GM10266 (cell line): Measurements from ENCODE around the gene UPK3B.
"Not testable (repeated sequence)": the region's sequence is repeated elsewhere in the genome, so short reads cannot be mapped to it uniquely, and the experiment has no call there.

ENCODE experiments used
- DNase-seq: peaks from one replicate; pipeline ENCODE4 v3.0.0; 2012; ENCODE audit errors: extremely low spot score
- TF ChIP-seq, protein P1 (sequence below): IDR thresholded peaks from 2 replicates; pipeline ENCODE4 v1.5.1; 2012; ENCODE audit warnings: mild to moderate bottlenecking, low read depth; ENCODE audit not compliant: control insufficient read depth, insufficient read depth; ENCODE audit errors: missing control alignments

Gene UPK3B

DNA sequence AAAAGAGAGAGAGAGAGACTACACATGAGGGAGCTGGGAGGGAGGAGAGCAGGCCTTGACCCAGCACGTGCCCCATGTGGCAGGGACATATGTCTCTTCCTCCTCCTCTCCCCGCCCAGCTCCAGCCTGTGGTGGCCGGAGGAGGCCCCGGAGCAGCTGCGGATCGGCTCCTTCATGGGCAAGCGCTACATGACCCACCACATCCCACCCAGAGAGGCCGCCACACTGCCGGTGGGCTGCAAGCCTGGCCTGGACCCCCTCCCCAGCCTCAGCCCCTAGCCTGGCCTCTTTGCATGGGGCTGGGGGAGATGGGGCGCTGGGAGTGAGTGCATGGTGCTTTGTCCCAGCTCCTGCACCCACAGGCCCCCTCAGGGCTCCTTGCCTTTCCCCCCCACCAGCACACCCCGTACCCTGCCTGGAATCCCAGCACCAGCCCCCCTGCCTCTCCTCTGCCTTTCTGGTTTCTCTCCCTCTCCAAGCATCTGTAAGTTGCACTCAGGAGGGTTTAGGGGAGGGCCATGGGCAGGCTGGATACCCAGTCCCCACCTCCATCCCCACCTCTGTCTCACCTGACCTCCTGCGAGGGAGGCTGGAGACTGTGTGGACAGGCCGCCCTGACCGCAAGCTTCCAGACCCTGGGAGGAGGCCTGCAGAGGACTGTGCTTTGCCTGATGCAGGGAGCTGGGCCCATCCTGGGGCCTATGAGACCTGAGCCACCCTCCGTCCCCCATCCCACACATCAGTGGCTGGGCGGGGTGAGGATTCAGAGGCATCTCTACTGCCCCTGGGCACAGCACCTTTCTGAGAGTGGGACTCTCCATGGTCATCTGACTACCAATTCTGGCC is 4.8 kb downstream of the UPK3B start:
- DNase-seq: no peak
- TF ChIP-seq, protein P1, sequence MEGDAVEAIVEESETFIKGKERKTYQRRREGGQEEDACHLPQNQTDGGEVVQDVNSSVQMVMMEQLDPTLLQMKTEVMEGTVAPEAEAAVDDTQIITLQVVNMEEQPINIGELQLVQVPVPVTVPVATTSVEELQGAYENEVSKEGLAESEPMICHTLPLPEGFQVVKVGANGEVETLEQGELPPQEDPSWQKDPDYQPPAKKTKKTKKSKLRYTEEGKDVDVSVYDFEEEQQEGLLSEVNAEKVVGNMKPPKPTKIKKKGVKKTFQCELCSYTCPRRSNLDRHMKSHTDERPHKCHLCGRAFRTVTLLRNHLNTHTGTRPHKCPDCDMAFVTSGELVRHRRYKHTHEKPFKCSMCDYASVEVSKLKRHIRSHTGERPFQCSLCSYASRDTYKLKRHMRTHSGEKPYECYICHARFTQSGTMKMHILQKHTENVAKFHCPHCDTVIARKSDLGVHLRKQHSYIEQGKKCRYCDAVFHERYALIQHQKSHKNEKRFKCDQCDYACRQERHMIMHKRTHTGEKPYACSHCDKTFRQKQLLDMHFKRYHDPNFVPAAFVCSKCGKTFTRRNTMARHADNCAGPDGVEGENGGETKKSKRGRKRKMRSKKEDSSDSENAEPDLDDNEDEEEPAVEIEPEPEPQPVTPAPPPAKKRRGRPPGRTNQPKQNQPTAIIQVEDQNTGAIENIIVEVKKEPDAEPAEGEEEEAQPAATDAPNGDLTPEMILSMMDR: no peak

DNA sequence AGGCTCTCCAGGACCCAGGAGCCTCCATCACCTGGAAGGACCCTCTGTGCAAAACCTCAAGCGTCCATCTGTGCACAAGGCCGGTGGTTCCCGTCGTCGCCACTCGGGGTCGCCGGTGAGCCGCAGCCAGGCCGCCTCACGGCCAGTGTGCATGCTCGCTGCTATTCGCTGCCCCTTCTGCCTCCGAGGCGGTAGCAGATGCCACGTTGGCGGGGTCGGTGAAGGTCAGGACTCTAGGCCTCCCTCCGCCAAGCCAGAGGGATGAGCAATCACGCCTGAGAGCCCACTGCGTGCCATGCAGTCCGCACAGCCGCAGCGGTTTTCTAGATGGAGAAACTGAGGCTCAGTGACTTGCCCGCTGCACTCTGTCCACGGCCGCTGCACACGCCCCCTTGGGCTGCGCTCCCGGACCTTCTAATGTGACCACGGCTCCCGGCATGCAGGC is 5.7 kb downstream of the UPK3B start:
- TF ChIP-seq, protein P1: peak; percentile 97
- peak; percentile 89 for DNase-seq

DNA sequence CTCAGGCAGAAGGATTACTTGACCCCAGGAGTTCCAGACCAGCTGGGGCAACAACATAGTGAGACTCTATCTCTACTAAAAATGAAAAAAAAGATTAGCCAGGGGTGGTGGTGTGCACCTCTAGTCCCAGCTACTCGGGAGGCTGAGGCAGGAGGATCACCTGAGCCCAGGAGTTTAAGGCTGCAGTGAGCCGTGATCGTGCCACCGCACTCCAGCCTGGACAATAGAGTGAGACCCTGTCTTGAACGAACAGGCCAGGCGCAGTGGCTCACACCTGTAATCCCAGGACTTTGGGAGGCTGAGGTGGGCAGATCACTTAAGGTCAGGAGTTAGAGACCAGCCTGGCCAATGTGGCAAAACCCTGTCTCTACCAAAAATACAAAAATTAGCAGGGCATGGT is 6.6 kb downstream of the UPK3B start:
- not testable (repeated sequence) for DNase-seq

DNA sequence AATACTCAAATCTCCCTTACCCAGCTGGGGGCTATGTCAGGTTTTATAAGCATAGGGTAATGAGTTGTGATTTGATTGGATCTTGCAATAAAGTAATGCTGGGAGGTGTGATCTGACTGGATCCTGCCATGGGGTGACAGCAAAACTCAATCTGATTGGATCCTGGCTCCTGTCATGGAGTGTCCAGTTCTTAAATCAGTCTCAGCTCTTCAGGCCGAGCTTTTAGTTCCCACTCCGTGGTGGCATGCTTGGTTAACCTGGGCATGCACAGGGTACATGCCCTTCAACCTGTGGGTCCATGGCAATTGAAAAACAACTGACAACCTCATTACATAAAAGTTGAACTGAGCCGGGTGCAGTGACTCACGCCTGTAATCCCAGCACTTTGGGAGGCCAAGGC is 15.8 kb downstream of the UPK3B start:
- not testable (repeated sequence) for DNase-seq

DNA sequence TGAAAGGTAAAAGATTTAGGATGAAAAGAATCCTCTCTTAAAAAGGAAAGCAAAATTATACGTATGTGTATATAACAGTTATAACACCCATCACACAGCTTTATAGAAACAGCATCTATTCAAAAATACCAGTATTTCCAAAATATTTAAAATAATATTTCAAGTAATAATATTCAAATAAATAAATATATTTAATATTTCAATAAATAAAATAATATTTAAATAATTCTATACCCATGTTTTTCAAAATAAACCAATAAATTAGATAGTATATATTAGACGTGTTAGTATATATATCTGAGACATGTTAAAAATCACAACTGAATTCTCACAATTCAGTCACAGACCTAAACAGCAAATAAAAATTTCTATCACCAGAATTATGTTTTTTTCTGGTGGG is 21.3 kb downstream of the UPK3B start:
- DNase-seq: not testable (repeated sequence)

DNA sequence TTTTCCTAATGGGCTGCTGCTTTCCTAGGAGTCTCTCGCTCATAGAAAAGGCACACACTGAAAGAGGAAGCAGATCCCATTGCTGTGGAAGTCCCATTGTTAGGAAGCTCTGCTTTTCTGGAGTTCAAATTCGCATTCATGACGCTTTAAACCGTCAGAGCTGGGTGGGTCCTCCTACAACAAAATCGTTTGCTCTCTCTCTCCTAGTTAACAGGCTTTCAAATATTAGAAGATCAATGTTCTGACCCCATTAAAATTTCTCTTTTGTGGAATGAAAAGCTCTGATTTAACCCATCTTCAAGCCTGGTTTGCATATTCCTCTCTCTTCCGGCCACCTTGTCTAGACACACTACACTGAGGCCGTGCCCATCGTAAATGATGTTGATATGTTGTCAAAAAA is 32.8 kb downstream of the UPK3B start, which contains the start of gene SPDYE16:
Gene SPDYE16, minus strand, starts transcription at position 101 of the 400 bp plus-strand sequence. CDS start 1,838 bp downstream, outside the sequence.
- DNase-seq: not testable (repeated sequence)

DNA sequence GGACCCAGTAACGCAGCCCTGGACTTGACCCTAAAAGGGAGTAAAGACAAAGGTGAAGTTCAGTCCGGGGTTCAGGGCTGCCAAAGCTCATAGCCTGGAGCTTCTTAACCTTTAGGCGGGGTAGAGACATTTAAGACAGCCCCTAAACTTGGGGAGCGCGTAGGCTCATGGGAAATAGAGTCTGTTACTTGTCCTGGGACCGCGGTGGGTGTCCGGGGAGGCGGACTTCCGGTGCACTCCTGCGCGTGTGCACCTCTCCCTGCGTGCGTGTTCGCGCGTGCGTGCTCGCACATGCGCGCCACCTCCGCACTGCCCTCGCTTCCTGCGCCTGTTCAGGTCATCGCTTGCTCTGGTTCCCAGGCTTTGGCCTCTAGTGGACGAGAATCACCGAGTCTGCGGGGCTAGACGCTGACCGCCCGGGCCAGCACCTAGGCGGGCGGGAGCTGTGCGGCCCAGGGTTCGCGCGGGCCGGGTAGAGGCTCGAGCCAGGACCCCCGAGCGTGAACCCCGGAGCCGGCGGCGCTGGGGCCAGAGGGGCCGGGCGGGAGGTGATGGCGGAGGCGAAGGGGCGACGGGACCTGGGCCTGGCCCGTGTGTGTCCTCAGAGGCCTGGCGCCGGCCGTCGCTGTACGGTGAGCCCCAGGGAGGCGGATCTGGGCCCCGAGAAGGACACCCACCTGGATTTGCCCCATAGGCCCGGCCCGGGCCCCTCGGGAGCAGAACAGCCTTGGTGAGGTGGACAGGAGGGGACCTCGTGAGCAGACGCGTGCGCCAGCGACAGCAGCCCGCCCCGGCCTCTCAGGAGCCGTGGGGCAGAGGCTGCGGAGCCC is 38.9 kb downstream of the UPK3B start:
- DNase-seq: peak; percentile 79

DNA sequence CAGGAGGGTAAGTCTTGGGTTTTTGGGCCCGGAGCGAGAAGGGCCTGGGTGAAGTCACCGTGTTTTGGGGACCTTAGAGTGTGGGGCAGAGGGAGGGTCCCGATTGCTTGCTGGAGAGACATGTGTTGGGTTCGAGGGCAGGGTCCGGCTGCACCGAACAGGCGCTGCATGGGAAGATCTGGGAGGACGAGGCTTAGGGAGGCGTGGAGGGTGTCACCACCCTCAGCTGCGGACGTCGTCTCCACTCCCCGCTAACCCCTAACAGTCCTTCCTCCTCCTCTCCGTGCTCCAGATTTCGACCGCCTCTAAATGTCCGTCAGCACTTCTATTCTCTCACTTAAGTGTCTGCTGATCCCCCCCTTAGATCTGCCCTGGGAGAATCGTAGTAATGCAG is 39.5 kb downstream of the UPK3B start:
- DNase-seq: not testable (repeated sequence)

DNA sequence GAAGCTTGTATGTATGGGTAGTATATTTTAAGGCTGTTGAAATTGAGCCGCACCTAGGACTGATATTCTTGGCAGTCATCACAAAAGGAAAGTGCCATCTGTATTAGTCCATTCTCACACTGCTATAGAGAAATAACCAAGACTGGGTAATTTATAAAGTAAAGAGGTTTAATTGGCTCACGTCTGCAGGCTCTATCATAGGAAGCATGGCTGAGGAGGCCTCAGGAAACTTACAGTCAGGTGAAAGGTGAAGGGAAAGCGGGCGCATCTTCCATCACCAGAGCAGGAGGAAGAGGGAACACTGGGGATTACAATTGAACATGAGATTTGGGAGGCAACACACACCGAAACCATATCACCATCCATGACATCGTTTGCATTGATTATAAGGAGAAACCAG is 41.6 kb downstream of the UPK3B start:
- not testable (repeated sequence) for DNase-seq

DNA sequence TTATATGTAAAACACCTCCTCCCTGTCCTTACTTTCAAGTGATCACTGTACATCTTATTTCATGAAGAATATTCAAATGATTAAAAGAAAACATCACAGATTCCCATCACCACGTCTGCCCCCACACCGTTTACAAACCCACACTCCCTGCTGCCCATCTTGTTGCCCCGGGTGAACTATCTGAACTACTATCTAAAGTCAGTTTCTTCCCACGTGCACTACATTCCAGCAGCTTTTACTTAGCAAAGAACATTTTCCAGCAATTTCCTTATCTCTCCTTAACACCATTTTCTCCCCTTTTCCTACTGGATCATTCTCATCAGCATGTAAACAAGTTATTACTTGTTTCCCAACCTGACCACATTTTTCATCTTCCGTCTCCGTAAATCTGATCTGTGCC is 49.3 kb downstream of the UPK3B start:
- DNase-seq: not testable (repeated sequence)

DNA sequence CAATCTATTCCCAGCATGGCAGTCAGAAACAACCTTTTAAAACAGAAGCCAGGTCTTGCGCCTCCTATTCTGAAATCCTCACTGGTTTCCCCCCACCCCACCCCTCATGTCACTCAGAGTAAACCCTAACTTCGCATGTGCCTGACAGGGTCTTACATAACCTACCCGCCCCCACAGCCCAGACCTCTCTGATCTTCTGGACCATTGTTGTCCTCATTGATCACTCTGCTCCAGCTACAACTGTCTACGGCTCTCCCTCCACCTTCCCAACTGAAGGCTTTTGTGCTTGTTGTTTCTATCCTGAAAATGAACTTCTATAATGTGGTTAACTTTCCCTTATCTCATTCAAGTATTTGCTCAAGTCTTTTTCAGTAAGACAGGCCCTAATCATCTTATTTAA is 49.8 kb downstream of the UPK3B start:
- DNase-seq: not testable (repeated sequence)

DNA sequence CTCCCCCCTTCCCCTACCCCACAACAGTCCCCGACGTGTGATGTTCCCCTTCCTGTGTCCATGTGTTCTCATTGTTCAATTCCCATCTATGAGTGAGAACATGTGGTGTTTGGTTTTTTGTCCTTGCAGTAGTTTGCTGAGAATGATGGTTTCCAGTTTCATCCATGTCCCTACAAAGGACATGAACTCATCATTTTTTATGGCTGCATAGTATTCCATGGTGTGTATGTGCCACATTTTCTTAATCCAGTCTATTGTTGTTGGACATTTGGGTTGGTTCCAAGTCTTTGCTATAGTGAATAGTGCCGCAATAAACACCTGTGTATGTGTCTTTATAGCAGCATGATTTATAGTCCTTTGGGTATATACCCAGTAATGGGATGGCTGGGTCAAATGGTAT is 51.0 kb downstream of the UPK3B start:
- not testable (repeated sequence) for DNase-seq

DNA sequence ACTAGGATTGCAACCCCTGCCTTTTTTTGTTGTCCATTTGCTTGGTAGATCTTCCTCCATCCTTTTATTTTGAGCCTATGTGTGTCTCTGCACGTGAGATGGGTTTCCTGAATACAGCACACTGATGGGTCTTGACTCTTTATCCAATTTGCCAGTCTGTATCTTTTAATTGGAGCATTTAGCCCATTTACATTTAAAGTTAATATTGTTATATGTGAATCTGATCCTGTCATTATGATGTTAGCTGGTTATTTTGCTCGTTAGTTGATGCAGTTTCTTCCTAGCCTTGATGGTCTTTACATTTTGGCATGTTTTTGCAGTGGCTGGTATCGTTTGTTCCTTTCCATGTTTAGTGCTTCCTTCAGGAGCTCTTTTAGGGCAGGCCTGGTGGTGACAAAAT is 54.6 kb downstream of the UPK3B start:
- not testable (repeated sequence) for DNase-seq
